Left renal cortex interstitium (tissue), 4 donors: ENCODE measurements around the gene CCND1. TPM values are rescaled to one million over a fixed set of nuclear protein-coding genes. Genes with fewer than 3 reads are reported as not detected.

ENCODE experiments used
- DNase-seq, 4 donors: peaks; one replicate each; pipeline ENCODE4 v3.0.0-alpha.2; 2013; ENCODE audit warnings: low read depth in 4 of 4, low spot score in 2 of 4, missing footprints in 1 of 4
- polyA plus RNA-seq, 4 donors: library from polyadenylated mRNA; unstranded; fragments of 120-200 nt; gene quantifications; one replicate each; pipeline ENCODE4 v1.2.1, GENCODE V29; 2013; ENCODE audit not compliant: insufficient read length in 4 of 4

Gene CCND1
- polyA plus RNA-seq, 4 donors, result 116 to 169 (median 149) TPM

GRCh38 chr11:69651834-69652620 is 11.1 kb downstream of the CCND1 start:
- DNase-seq, result no peak

- no peak for DNase-seq
Observed at GRCh38 chr11:69652999-69653398, 12.0 kb downstream of the CCND1 start.

- DNase-seq, result no peak
Observed at GRCh38 chr11:69653406-69653960, 12.5 kb downstream of the CCND1 start.

DNA sequence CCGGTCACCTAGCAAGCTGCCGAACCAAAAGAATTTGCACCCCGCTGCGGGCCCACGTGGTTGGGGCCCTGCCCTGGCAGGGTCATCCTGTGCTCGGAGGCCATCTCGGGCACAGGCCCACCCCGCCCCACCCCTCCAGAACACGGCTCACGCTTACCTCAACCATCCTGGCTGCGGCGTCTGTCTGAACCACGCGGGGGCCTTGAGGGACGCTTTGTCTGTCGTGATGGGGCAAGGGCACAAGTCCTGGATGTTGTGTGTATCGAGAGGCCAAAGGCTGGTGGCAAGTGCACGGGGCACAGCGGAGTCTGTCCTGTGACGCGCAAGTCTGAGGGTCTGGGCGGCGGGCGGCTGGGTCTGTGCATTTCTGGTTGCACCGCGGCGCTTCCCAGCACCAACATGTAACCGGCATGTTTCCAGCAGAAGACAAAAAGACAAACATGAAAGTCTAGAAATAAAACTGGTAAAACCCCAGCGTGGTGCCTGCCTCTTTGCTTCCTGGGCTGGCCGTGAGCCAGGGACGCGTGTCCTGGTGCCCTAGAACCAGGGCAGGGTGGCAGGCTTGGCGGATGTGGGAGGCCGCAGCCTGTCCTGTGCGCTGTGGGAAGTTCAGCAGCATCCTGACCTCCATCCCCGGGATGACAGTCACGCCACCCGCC is 13.2 kb downstream of the CCND1 start:
- DNase-seq, result no peak

GRCh38 chr11:69654660-69655478 is 13.9 kb downstream of the CCND1 start:
- no peak for DNase-seq

GRCh38 chr11:69655479-69656428 is 14.8 kb downstream of the CCND1 start:
- DNase-seq, result no peak

GRCh38 chr11:69656536-69657455 is 15.8 kb downstream of the CCND1 start:
- DNase-seq, result no peak

DNA sequence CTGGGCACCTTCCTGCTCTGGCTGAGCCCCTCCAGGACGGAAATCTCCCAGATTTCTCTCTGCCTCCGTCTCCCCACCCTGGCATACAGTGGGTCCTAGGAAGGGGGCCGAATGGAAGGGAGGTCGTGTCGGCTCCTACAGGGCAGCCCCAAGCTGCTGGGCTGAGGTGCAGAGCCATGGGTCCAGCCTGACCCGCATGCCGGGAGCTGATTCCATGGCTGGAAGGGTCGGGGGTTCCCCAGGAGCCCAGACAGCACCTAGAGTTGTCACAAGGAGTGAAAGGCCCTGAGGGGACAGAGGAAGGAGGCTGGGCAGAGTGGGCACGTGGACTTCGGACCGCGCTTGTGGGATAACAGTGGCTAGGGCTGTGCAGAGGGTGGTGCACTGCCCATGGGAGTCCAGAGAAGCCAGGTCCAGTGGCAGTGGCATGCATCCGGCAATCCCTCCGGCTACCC is 16.5 kb downstream of the CCND1 start:
- no peak for DNase-seq

GRCh38 chr11:69657911-69658625 is 17.1 kb downstream of the CCND1 start:
- no peak for DNase-seq

DNA sequence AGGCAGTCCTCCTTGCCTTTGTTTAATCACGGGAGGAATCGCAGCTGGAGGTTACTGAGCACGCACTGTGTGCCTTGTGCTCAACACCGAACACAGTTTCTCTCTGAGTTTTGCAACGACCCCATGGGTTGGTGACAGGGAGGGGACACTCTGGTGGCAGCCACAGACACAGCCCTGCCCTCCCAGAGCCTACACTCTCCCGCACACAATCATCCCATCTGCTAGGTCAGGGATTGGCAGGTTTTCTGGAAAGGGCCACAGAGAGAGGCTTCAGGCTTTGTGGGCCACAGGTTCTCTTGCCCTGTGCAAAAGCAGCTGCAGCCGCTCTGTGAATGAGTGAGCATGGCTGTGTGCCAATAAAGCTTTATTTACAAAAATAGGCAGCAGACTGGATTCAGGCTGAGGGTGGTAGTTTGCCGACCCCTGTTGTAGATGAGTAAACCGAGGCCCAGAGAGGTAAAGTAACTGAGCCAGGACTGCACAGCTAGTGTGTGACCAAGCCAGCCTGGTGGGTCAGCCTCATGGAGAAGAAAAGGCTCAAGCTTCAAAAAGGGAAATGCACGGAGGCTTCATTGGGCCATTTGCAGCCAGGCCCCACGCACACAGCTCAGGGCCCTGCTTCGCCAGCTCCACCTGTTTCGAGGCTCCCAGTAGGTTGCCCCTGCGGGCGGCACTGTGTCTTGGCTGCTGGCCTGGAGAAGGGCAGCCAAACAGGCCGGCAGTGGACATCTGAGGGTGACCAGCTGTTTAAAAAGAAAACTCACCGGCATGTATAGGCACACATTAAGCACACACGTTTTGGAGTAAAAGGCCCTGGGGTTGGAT is 17.9 kb downstream of the CCND1 start:
- DNase-seq, result no peak

DNA sequence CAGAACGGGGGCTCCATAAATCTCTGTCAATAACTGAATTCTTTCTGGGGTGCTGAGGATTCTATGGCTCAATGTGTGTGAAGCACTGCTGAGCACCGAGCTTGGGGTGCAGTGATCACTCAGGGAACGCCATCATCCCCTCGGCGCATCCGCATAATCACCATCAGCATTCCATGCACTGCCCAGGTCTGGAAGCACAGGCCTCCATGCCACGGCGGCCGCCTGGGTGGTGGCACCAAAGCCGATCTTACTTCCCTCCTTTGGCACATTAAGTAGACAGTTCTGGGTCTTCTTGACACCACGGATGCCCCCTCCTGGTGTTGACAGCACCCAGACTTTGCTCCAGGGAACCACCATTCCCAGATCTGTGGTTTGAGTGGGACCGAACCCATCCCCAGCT is 18.6 kb downstream of the CCND1 start:
- DNase-seq, result no peak

DNA sequence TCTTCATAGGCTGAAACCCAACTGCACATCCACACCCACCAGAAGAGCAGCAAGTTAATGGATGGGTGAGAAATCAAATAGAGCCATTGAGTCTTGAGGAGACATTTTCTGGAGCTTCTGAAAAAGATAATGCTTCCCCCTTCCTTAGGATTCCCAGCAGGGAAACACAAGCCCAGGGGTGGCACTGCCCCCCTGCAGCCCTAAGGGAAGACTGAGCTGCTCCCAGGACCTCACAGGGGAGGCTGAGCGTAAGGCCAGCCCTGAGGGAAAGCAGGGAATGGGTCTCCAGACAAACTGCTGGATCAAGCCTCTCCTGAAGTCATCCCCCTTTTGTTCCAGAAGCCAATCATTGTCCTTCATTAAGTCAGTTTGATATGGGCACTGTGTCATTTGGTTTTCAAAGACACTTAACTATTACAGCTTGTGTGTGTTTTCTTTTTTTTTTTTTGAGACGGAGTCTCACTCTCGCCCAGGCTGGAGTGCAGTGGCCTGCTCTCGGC is 19.1 kb downstream of the CCND1 start:
- DNase-seq, result no peak

DNA sequence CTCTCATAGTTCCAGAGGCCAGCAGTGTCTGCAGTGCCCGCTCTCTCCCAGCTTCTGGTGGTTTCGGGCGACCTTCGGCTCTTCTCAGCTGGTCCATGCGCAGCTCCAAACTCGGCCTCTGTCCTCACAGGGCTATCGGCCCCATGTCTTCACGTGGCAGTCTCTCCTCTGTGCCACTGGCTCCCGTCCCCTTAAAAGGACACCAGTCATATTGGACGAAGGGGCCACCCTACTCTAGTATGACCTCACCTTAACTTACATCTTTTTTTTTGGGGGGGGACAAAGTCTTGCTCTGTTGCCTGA is 20.4 kb downstream of the CCND1 start:
- no peak for DNase-seq

- DNase-seq, result no peak
Observed at GRCh38 chr11:69662021-69662698, 21.2 kb downstream of the CCND1 start.

DNA sequence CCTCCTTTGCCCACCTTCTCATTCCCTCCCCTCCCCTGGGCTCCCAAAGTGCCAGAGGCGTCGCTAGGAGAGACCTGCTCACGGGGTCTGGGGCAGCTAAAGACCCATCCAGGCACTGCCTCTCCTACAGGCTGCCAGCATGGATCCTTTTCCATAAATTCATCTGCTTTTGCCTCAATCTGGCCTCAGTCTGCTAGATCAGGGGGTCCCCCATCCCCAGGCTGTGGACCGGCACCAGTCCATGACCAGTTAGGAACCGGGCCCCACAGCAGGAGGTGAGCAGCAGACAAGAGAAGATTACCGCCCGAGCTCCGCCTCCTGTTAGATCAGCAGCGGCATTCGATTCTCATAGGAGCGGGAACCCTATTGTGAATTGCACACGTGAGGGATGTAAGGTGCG is 21.9 kb downstream of the CCND1 start:
- DNase-seq, result no peak

- no peak for DNase-seq
Observed at GRCh38 chr11:69663326-69663725, 22.4 kb downstream of the CCND1 start.
